Urinary bladder (tissue), 4 donors: ENCODE results near the gene CCDC34. TPM values are rescaled to one million over a fixed set of nuclear protein-coding genes. Genes with fewer than 3 reads are reported as not detected.

Experiments
- DNase-seq: peaks from one replicate; pipeline ENCODE4 v3.0.0-alpha.2; 2015; ENCODE audit errors: extremely low spot score
- H3K27ac ChIP-seq: one replicate; pipeline ENCODE4 v1.5.1; 2013; ENCODE audit warnings: low read depth, mild to moderate bottlenecking, moderate library complexity
- H3K36me3 ChIP-seq: one replicate; pipeline ENCODE4 v1.6.1; 2013; ENCODE audit warnings: mild to moderate bottlenecking, moderate library complexity; ENCODE audit not compliant: insufficient read depth
- H3K4me1 ChIP-seq: one replicate; pipeline ENCODE4 v1.6.1; 2013; ENCODE audit warnings: mild to moderate bottlenecking, moderate library complexity; ENCODE audit not compliant: insufficient read depth
- H3K4me3 ChIP-seq: one replicate; pipeline ENCODE4 v1.5.1; 2013; ENCODE audit warnings: low read depth, low read length
- WGBS: extraction: QIAGEN DNeasy Blood & Tissue Kit; methylation state at CpG from one replicate; pipeline ENCODE4 v1.1.7; 2013; 5-methylcytosine and 5-hydroxymethylcytosine counted together
- polyA plus RNA-seq: library from polyadenylated mRNA; stranded (reverse); fragments of 200-250 nt; gene quantifications from one replicate; pipeline ENCODE4 v1.2.3, GENCODE V29; 2013
- total RNA-seq: library from RNA; depleted of rRNA; stranded (reverse); fragments of >200 nt; gene quantifications from one replicate; pipeline ENCODE4 v1.2.3, GENCODE V29; 2014
- donor health status: healthy with polysubstance abuse.
- donor health status: healthy.

Gene CCDC34
- total and polyA plus RNA-seq, 2 donors: 3.2 to 10.2 TPM

- Histone ChIP-seq H3K27ac (no peak overlapping the region), H3K36me3 (no peaks in the 10 kb centered on the region), H3K4me1 (no peaks in the 10 kb centered on the region), H3K4me3 (no peak overlapping the region)
- WGBS: 86% methylated on average over 6 of the region's 6 CpGs
- no peak for DNase-seq
Observed at GRCh38 chr11:27293515-27294417, 69.2 kb downstream of the CCDC34 start.

- 67% methylated on average over 2 of the region's 2 CpGs for WGBS
- Histone ChIP-seq H3K27ac (no peak overlapping the region), H3K36me3 (no peaks in the 10 kb centered on the region)
Observed at GRCh38 chr11:27292637-27293010, 70.4 kb downstream of the CCDC34 start.

GRCh38 chr11:27291954-27292636, 70.9 kb downstream of the CCDC34 start:
- H3K4me1 ChIP-seq: no peaks in the 10 kb centered on the region
- DNase-seq: no peak
- H3K27ac ChIP-seq: no peak overlapping the region
- H3K4me3 ChIP-seq: no peak overlapping the region
- H3K36me3 ChIP-seq: no peaks in the 10 kb centered on the region
- 80% methylated on average over 5 of the region's 5 CpGs for WGBS

More at GRCh38 chr11:27292637-27293010, 70.4 kb downstream of the CCDC34 start:
- no peak overlapping the region for H3K4me3 ChIP-seq
- DNase-seq: no peak
- H3K4me1 ChIP-seq: no peaks in the 10 kb centered on the region

GRCh38 chr11:27291302-27291889, 71.6 kb downstream of the CCDC34 start:
- Histone ChIP-seq H3K27ac (no peak overlapping the region), H3K4me3 (no peak overlapping the region), H3K4me1 (no peaks in the 10 kb centered on the region), H3K36me3 (no peaks in the 10 kb centered on the region)
- DNase-seq: no peak
- WGBS: 96% methylated on average over 6 of the region's 6 CpGs

- Histone ChIP-seq H3K4me3 (no peak overlapping the region), H3K27ac (no peak overlapping the region), H3K4me1 (no peaks in the 10 kb centered on the region), H3K36me3 (no peaks in the 10 kb centered on the region)
- 73% methylated on average over 4 of the region's 4 CpGs for WGBS
- DNase-seq: no peak
Observed at GRCh38 chr11:27290261-27291050, 72.6 kb downstream of the CCDC34 start.

Other genes starting within 250 kb of the CCDC34 start
- 98.1 TPM for gene LGR4, start 109.6 kb upstream of the CCDC34 start, total RNA-seq
- gene LGR4, start 109.6 kb upstream of the CCDC34 start, polyA plus RNA-seq: 9.9 TPM
- gene LIN7C, start 143.6 kb upstream of the CCDC34 start, total RNA-seq: 93.1 TPM
- gene LIN7C, start 143.6 kb upstream of the CCDC34 start, polyA plus RNA-seq: 6.8 TPM